ENCODE data around the gene FTHL17.

Gene FTHL17

GRCh38 chrX:31071725-31072124 is at the start of gene FTHL17:
TSS of gene FTHL17 (minus strand) at chrX:31072041. CDS start at chrX:31071953, 88 bp downstream.
- DNase-seq: no peak

GRCh38 chrX:31117266-31117665 is 45.4 kb upstream of the FTHL17 start:
- DNase-seq: no peak

- DNase-seq: no peak
These were observed 43.6 kb upstream of the FTHL17 start for GRCh38 chrX:31115398-31115797.

- no peak for DNase-seq
These were observed 43.0 kb upstream of the FTHL17 start for GRCh38 chrX:31114858-31115257.

- DNase-seq: no peak
These were observed 40.6 kb upstream of the FTHL17 start for GRCh38 chrX:31112226-31112999.

GRCh38 chrX:31110657-31111056 is 38.8 kb upstream of the FTHL17 start:
- no peak for DNase-seq

- DNase-seq: no peak
These were observed 27.8 kb upstream of the FTHL17 start for GRCh38 chrX:31099536-31100090.

GRCh38 chrX:31098079-31098478 is 26.2 kb upstream of the FTHL17 start:
- no peak for DNase-seq

- no peak for DNase-seq
These were observed 21.8 kb upstream of the FTHL17 start for GRCh38 chrX:31093639-31093975.

GRCh38 chrX:31092970-31093638 is 21.3 kb upstream of the FTHL17 start:
- DNase-seq: no peak

GRCh38 chrX:31092476-31092875 is 20.6 kb upstream of the FTHL17 start:
- no peak for DNase-seq

GRCh38 chrX:31091819-31092218 is 20.0 kb upstream of the FTHL17 start:
- DNase-seq: no peak

GRCh38 chrX:31074522-31074921 is 2.7 kb upstream of the FTHL17 start:
- DNase-seq: no peak

GRCh38 chrX:31071262-31071661 is 579 bp downstream of the FTHL17 start:
- no peak for DNase-seq

GRCh38 chrX:31070057-31070468 is 1.8 kb downstream of the FTHL17 start:
- DNase-seq: no peak

GRCh38 chrX:31063114-31063513 is 8.7 kb downstream of the FTHL17 start:
- DNase-seq: no peak

- DNase-seq: no peak
These were observed 10.8 kb downstream of the FTHL17 start for GRCh38 chrX:31061091-31061490.

GRCh38 chrX:31060016-31060415 is 11.8 kb downstream of the FTHL17 start:
- DNase-seq: no peak

- no peak for DNase-seq
These were observed 13.6 kb downstream of the FTHL17 start for GRCh38 chrX:31058284-31058683.

GRCh38 chrX:31057691-31058090 is 14.2 kb downstream of the FTHL17 start:
- no peak for DNase-seq

- DNase-seq: no peak
These were observed 14.6 kb downstream of the FTHL17 start for GRCh38 chrX:31057291-31057690.

- no peak for DNase-seq
These were observed 18.2 kb downstream of the FTHL17 start for GRCh38 chrX:31053621-31054020.

- DNase-seq: no peak
These were observed 32.5 kb downstream of the FTHL17 start for GRCh38 chrX:31039327-31039711.

GRCh38 chrX:31038575-31039326 is 33.1 kb downstream of the FTHL17 start:
- no peak for DNase-seq
